SHP77 treated with DMSO at 0.1 percent for 48 hours (cell line): ENCODE data around the gene AKR1C1.
A peak's percentile ranks its signal among the peaks of the same experiment; 100 is the strongest.
"Not testable (repeated sequence)": the region's sequence is repeated elsewhere in the genome, so short reads cannot be mapped to it uniquely, and the experiment has no call there.

Experiments used
- DNase-seq: peaks from one replicate; lab custom pipeline; 2025; lab: John Stamatoyannopoulos, UW

Gene AKR1C1

GRCh38 chr10:5018671-5019277, 55.6 kb downstream of the AKR1C1 start:
- DNase-seq: peak; percentile 38

GRCh38 chr10:5019770-5020612, 56.8 kb downstream of the AKR1C1 start:
- peak; percentile 93 for DNase-seq

- not testable (repeated sequence) for DNase-seq
Measured at GRCh38 chr10:5021624-5022290, 58.5 kb downstream of the AKR1C1 start.

- DNase-seq: no peak
Measured at GRCh38 chr10:5023177-5023805, 60.1 kb downstream of the AKR1C1 start.

- not testable (repeated sequence) for DNase-seq
Measured at GRCh38 chr10:5025461-5025881, 62.3 kb downstream of the AKR1C1 start.

- DNase-seq: no peak
Measured at GRCh38 chr10:5030989-5031388, 67.8 kb downstream of the AKR1C1 start.

GRCh38 chr10:5031588-5031987, 68.4 kb downstream of the AKR1C1 start:
- not testable (repeated sequence) for DNase-seq

- not testable (repeated sequence) for DNase-seq
Measured at GRCh38 chr10:5032444-5032843, 69.2 kb downstream of the AKR1C1 start.
